Spleen (tissue), 7 donors: ENCODE data around the gene TRIM8.

ENCODE experiments used
- POLR2A ChIP-seq, 3 donors: fragments of 450-650 bp; IDR thresholded peaks; one replicate each; pipeline ENCODE4 v1.5.1; 2017; ENCODE audit warnings: antibody characterized with exemption in 3 of 3, mild to moderate bottlenecking in 1 of 3
- TF ChIP-seq, protein P1 (sequence below), 11 experiments: fragments of 200-600 bp in 7 of 11; fragments of 450-650 bp in 4 of 11; sonication (generic) in 4 of 11; IDR thresholded peaks in 8 of 11; conservative IDR thresholded peaks in 3 of 11; 1 replicate in 7 of 11; 2 replicates in 4 of 11; pipeline versions ENCODE4 v1.4.0 to v1.8.0; 2016 to 2021; ENCODE audit warnings: antibody characterized with exemption in 11 of 11, inconsistent platforms in 4 of 11, mild to moderate bottlenecking in 1 of 11
- donor health status: DM: no; HTN: no; CAD: no; lungs with moderate emphysema.
- donor health status: DM: no; HTN: no; CAD: no.
- donor health status: DM: no; HTN: no; CAD: no.

DNA sequence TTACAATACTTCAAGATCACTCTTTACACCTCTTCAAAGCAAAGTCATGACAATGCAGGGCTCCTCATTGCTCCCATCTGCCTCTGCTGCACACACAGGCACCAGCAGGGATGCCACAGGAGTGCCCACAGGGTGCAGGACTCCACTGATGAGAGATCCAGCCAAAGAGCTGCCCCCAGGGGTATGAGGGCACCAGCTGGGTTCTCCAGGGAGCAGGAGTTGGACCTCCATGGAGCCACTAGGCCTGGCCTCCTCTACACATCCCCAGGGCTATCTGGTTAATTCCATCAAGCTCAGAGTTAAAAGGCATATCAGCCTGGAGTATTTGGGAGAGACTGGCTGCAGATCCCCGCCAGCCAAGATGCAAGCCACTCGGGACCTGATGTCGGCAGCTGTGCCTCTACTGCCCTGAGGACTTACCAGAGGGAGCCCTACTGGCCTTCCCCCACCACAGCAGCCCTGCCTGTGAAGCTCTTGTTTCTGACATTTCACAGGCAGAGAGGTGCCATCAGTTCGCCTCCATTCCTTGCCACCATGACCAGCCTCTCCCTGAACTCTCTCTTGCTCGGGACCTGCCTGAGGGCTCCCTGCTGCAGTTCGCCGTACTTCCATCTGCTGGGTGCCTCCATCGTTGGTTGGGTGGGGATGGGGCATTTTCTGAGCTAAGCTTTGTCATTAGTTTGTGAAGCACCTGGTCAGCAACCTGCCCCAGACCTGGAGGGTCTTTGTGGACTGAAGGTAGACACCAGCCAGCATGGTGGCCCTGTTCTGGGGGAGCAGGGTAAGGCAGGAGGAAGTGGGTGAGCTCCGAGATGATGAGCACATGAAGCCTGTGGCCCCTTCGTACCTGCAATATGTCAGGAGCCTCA is 12.5 kb upstream of the TRIM8 start:
- TF ChIP-seq, protein P1, sequence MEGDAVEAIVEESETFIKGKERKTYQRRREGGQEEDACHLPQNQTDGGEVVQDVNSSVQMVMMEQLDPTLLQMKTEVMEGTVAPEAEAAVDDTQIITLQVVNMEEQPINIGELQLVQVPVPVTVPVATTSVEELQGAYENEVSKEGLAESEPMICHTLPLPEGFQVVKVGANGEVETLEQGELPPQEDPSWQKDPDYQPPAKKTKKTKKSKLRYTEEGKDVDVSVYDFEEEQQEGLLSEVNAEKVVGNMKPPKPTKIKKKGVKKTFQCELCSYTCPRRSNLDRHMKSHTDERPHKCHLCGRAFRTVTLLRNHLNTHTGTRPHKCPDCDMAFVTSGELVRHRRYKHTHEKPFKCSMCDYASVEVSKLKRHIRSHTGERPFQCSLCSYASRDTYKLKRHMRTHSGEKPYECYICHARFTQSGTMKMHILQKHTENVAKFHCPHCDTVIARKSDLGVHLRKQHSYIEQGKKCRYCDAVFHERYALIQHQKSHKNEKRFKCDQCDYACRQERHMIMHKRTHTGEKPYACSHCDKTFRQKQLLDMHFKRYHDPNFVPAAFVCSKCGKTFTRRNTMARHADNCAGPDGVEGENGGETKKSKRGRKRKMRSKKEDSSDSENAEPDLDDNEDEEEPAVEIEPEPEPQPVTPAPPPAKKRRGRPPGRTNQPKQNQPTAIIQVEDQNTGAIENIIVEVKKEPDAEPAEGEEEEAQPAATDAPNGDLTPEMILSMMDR (IDR thresholded peaks at IDR 0.05 in 8 of 11, conservative IDR thresholded peaks at IDR 0.05 in 3 of 11), result no peak
- TF ChIP-seq POLR2A (IDR thresholded peaks at IDR 0.05), result no peak
